Measurements from ENCODE around the gene LRFN2.

Gene LRFN2

GRCh38 chr6:40395066-40395697, 192.0 kb downstream of the LRFN2 start:
- DNase-seq (ENCODE audit: low read depth, low spot score), result no peak

GRCh38 chr6:40394381-40394780, 192.8 kb downstream of the LRFN2 start:
- no peak for DNase-seq (ENCODE audit: low read depth, low spot score)
- H3K4me3 ChIP-seq (ENCODE audit: low read length), result no peak overlapping the region

More at GRCh38 chr6:40395066-40395697, 192.0 kb downstream of the LRFN2 start:
- no peak overlapping the region for H3K4me3 ChIP-seq (ENCODE audit: low read length)

GRCh38 chr6:40393641-40394040, 193.5 kb downstream of the LRFN2 start:
- DNase-seq (ENCODE audit: low read depth, low spot score), result no peak
- no peak overlapping the region for H3K4me3 ChIP-seq (ENCODE audit: low read length)

- H3K4me3 ChIP-seq (ENCODE audit: low read length), result no peak overlapping the region
- DNase-seq (ENCODE audit: low read depth, low spot score), result no peak
Observed at GRCh38 chr6:40392589-40392988, 194.6 kb downstream of the LRFN2 start.

GRCh38 chr6:40391851-40392517, 195.2 kb downstream of the LRFN2 start:
- no peak overlapping the region for H3K4me3 ChIP-seq (ENCODE audit: low read length)
- DNase-seq (ENCODE audit: low read depth, low spot score), result no peak

- H3K4me3 ChIP-seq (ENCODE audit: low read length), result no peak overlapping the region
- DNase-seq (ENCODE audit: low read depth, low spot score), result no peak
Observed at GRCh38 chr6:40391086-40391485, 196.1 kb downstream of the LRFN2 start.

- no peak overlapping the region for H3K4me3 ChIP-seq (ENCODE audit: low read length)
- no peak for DNase-seq (ENCODE audit: low read depth, low spot score)
Observed at GRCh38 chr6:40390144-40390800, 196.9 kb downstream of the LRFN2 start.

- DNase-seq (ENCODE audit: low read depth, low spot score), result peak; percentile 94
- peak overlapping the region; percentile 11; the same call in 1 of the 2 replicates for H3K4me3 ChIP-seq (ENCODE audit: low read length)
Observed at GRCh38 chr6:40389254-40389653, 197.9 kb downstream of the LRFN2 start.

GRCh38 chr6:40387871-40388264, 199.3 kb downstream of the LRFN2 start:
- no peak overlapping the region for H3K4me3 ChIP-seq (ENCODE audit: low read length)
- DNase-seq (ENCODE audit: low read depth, low spot score), result no peak

- H3K4me3 ChIP-seq (ENCODE audit: low read length), result no peak overlapping the region
- DNase-seq (ENCODE audit: low read depth, low spot score), result peak; percentile 17
Observed at GRCh38 chr6:40387127-40387870, 199.9 kb downstream of the LRFN2 start.

GRCh38 chr6:40386200-40386599, 201.0 kb downstream of the LRFN2 start:
- no peak for DNase-seq (ENCODE audit: low read depth, low spot score)
- H3K4me3 ChIP-seq (ENCODE audit: low read length), result no peak overlapping the region

- no peak for DNase-seq (ENCODE audit: low read depth, low spot score)
- H3K4me3 ChIP-seq (ENCODE audit: low read length), result no peak overlapping the region
Observed at GRCh38 chr6:40383348-40384115, 203.6 kb downstream of the LRFN2 start.

GRCh38 chr6:40380271-40380670, 206.9 kb downstream of the LRFN2 start:
- no peak for DNase-seq (ENCODE audit: low read depth, low spot score)
- no peak overlapping the region for H3K4me3 ChIP-seq (ENCODE audit: low read length)

GRCh38 chr6:40379811-40380210, 207.4 kb downstream of the LRFN2 start:
- no peak for DNase-seq (ENCODE audit: low read depth, low spot score)

GRCh38 chr6:40378725-40379074, 208.5 kb downstream of the LRFN2 start:
- no peak for DNase-seq (ENCODE audit: low read depth, low spot score)
- H3K4me3 ChIP-seq (ENCODE audit: low read length), result no peak overlapping the region

More at GRCh38 chr6:40379811-40380210, 207.4 kb downstream of the LRFN2 start:
- H3K4me3 ChIP-seq (ENCODE audit: low read length), result no peak overlapping the region

GRCh38 chr6:40378071-40378724, 209.0 kb downstream of the LRFN2 start:
- H3K4me3 ChIP-seq (ENCODE audit: low read length), result no peak overlapping the region
- no peak for DNase-seq (ENCODE audit: low read depth, low spot score)

- H3K4me3 ChIP-seq (ENCODE audit: low read length), result no peak overlapping the region
- DNase-seq (ENCODE audit: low read depth, low spot score), result no peak
Observed at GRCh38 chr6:40377173-40377806, 209.9 kb downstream of the LRFN2 start.

GRCh38 chr6:40376113-40376650, 211.0 kb downstream of the LRFN2 start:
- DNase-seq (ENCODE audit: low read depth, low spot score), result no peak
- no peak overlapping the region for H3K4me3 ChIP-seq (ENCODE audit: low read length)

Measured in Jurkat, Clone E6-1 (cell line).